ENCODE measurements around the gene GRIK2. TPM values are rescaled to one million over a fixed set of nuclear protein-coding genes. Genes with fewer than 3 reads are reported as not detected.
"Not testable (repeated sequence)": the region's sequence is repeated elsewhere in the genome, so short reads cannot be mapped to it uniquely, and the experiment has no call there.

GRIK2 gene
- total and polyA plus RNA-seq, 11 donors = 0.33 to 7.0 (median 3.9) TPM

- WGBS, 4 donors = 76 to 83% (median 79%) methylated on average over 7 of the region's 7 CpGs
- Histone ChIP-seq H3K4me1 (no peaks in the 10 kb centered on the region), H3K27me3 (no peaks in the 10 kb centered on the region), H3K9me3 (no peaks in the 10 kb centered on the region), H3K27ac (no peak overlapping the region), H3K4me3 (no peak overlapping the region), H3K36me3 (no peaks in the 10 kb centered on the region)
- DNase-seq (no peak), ATAC-seq (no peak)
- TF ChIP-seq POLR2A (IDR thresholded peaks at IDR 0.05) (no peak), CTCF (IDR thresholded peaks at IDR 0.05) (no peak)
- intact Hi-C loops (cut with DNase I) = no loop called here
These were observed 674.9 kb downstream of the GRIK2 start for GRCh38 chr6:102068349-102068929.

DNA sequence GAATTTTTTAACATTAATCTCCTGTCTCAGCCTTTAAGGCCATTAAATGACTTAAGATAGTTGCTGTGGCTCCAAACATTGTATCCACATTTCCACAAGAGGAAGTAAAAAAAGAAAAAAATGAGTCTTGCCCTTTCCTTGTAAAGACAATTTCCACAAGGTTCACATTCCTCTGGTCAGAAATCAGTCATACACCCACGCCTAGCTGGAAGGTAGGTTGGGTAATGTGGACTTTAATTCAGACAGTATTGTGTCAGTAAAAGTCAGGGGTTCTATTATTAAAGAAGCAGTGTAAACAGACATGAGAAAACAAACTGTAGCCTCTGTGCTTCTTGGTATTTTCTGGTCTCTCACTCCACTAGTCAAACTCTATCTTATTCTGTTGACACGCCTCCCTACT is 682.0 kb downstream of the GRIK2 start:
- intact Hi-C loops (cut with DNase I) = no loop called here
- Histone ChIP-seq H3K4me1 (no peaks in the 10 kb centered on the region), H3K27me3 (no peaks in the 10 kb centered on the region), H3K9me3 (peaks cover 0 to 9% (median 0%) of the 10 kb centered on the region in 12 donors), H3K27ac (no peak overlapping the region), H3K36me3 (no peaks in the 10 kb centered on the region), H3K4me3 (no peak overlapping the region)
- ATAC-seq (no peak), DNase-seq (no peak)
- TF ChIP-seq POLR2A (IDR thresholded peaks at IDR 0.05) (no peak), CTCF (IDR thresholded peaks at IDR 0.05) (no peak)
- WGBS, 4 donors = 57 to 63% (median 61%) methylated on average over 2 of the region's 2 CpGs

DNA sequence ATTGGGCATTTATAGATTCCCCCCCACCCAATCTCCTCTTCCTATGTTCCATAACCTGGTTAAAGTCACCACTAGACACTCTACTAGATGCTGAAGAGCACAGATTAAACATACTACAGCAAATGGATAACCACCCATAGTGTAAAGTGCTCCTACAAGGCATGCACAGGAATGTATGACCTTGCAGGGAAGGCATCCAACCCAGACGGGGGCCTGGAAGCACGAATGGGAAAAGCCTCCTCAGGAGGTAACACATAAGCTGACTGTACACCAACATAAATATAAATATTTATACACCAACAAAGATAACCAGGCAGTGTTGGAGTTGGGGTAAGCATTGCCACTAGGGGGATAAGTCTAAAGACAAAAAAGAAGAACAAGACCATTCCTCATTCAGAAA is 691.7 kb downstream of the GRIK2 start:
- Histone ChIP-seq H3K36me3 (no peaks in the 10 kb centered on the region), H3K4me3 (no peak overlapping the region), H3K4me1 (no peaks in the 10 kb centered on the region), H3K27ac (no peak overlapping the region), H3K9me3 (no peaks in the 10 kb centered on the region), H3K27me3 (no peaks in the 10 kb centered on the region)
- ATAC-seq (no peak), DNase-seq (no peak)
- TF ChIP-seq CTCF (IDR thresholded peaks at IDR 0.05) = no peak
- TF ChIP-seq POLR2A (IDR thresholded peaks at IDR 0.05) = no peak
- WGBS, 4 donors = 3 to 22% (median 16%) methylated on average over 2 of the region's 2 CpGs
- intact Hi-C loops (cut with DNase I) = no loop called here

DNA sequence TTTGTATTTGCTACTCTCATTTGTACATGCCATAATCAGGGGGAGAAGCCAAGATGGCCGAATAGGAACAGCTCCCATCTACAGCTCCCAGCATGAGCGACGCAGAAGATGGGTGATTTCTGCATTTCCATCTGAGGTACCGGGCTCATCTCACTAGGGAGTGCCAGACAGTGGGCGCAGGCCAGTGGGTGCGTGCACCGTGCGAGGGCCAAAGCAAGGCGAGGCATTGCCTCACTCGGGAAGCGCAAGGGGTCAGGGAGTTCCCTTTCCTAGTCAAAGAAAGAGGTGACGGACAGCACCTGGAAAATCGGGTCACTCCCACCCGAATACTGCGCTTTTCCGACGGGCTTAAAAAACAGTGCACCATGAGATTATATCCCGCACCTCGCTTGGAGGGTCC is 694.7 kb downstream of the GRIK2 start:
- ATAC-seq; DNase-seq; H3K9me3 ChIP-seq; intact Hi-C loops (cut with DNase I); H3K27me3 ChIP-seq; H3K4me1 ChIP-seq; H3K27ac ChIP-seq; H3K4me3 ChIP-seq; H3K36me3 ChIP-seq: not testable (repeated sequence)
- WGBS, 4 donors = 88 to 94% (median 92%) methylated on average over 19 of the region's 19 CpGs

- no peaks in the 10 kb centered on the region for H3K36me3 ChIP-seq
These were observed 720.9 kb downstream of the GRIK2 start for GRCh38 chr6:102114402-102114801.

More at GRCh38 chr6:102114402-102114801, 720.9 kb downstream of the GRIK2 start:
- no peak overlapping the region for H3K27ac ChIP-seq
- ATAC-seq = no peak
- no peaks in the 10 kb centered on the region for H3K4me1 ChIP-seq
- H3K9me3 ChIP-seq = peaks cover 0 to 17% (median 0%) of the 10 kb centered on the region in 12 donors
- DNase-seq = no peak
- TF ChIP-seq CTCF (IDR thresholded peaks at IDR 0.05) (no peak), POLR2A (IDR thresholded peaks at IDR 0.05) (no peak)
- no peaks in the 10 kb centered on the region for H3K27me3 ChIP-seq
- intact Hi-C loops (cut with DNase I) = no loop called here
- 21 to 41% (median 35%) methylated on average over 2 of the region's 2 CpGs for WGBS, 4 donors
- no peak overlapping the region for H3K4me3 ChIP-seq

Measured in heart left ventricle (tissue), 16 donors.